GM19372 (cell line): ENCODE data around the gene KCTD1.

Source experiments
- ATAC-seq: cut with Tn5 transposase; IDR thresholded peaks from one replicate; pipeline ENCODE4 v1.9.1; 2021; ENCODE audit warnings: mild to moderate bottlenecking, low read depth, moderate library complexity; ENCODE audit not compliant: unreplicated experiment

Gene KCTD1

GRCh38 chr18:26524504-26525351, 23.6 kb downstream of the KCTD1 start:
- no peak for ATAC-seq

- no peak for ATAC-seq
These were observed 24.4 kb downstream of the KCTD1 start for GRCh38 chr18:26524002-26524401.

- ATAC-seq = no peak
These were observed 26.7 kb downstream of the KCTD1 start for GRCh38 chr18:26521617-26522016.

GRCh38 chr18:26520974-26521373, 27.4 kb downstream of the KCTD1 start:
- ATAC-seq = no peak

- no peak for ATAC-seq
These were observed 29.2 kb downstream of the KCTD1 start for GRCh38 chr18:26519114-26519513.

GRCh38 chr18:26516964-26517363, 31.4 kb downstream of the KCTD1 start:
- ATAC-seq = no peak

- no peak for ATAC-seq
These were observed 32.5 kb downstream of the KCTD1 start for GRCh38 chr18:26515643-26516487.

GRCh38 chr18:26511339-26512071, 36.8 kb downstream of the KCTD1 start:
- ATAC-seq = no peak

GRCh38 chr18:26510337-26510736, 38.0 kb downstream of the KCTD1 start:
- no peak for ATAC-seq

- ATAC-seq = no peak
These were observed 42.3 kb downstream of the KCTD1 start for GRCh38 chr18:26506012-26506411.

- ATAC-seq = no peak
These were observed 43.5 kb downstream of the KCTD1 start for GRCh38 chr18:26504831-26505230.

- no peak for ATAC-seq
These were observed 45.0 kb downstream of the KCTD1 start for GRCh38 chr18:26503382-26503781.

GRCh38 chr18:26502823-26503222, 45.5 kb downstream of the KCTD1 start:
- no peak for ATAC-seq

GRCh38 chr18:26497866-26498265, 50.5 kb downstream of the KCTD1 start:
- ATAC-seq = no peak

GRCh38 chr18:26496528-26496927, 51.8 kb downstream of the KCTD1 start:
- ATAC-seq = no peak

GRCh38 chr18:26495287-26495686, 53.1 kb downstream of the KCTD1 start:
- ATAC-seq = no peak

- ATAC-seq = no peak
These were observed 55.3 kb downstream of the KCTD1 start for GRCh38 chr18:26493021-26493420.

GRCh38 chr18:26491194-26491816, 57.0 kb downstream of the KCTD1 start:
- ATAC-seq = no peak

- ATAC-seq = no peak
These were observed 58.5 kb downstream of the KCTD1 start for GRCh38 chr18:26489881-26490280.

- no peak for ATAC-seq
These were observed 59.2 kb downstream of the KCTD1 start for GRCh38 chr18:26489191-26489590.
